ENCODE measurements around the gene ABCC8. TPM values are rescaled to one million over a fixed set of nuclear protein-coding genes. Genes with fewer than 3 reads are reported as not detected.
A peak's percentile ranks its signal among the peaks of the same experiment; 100 is the strongest.

The ABCC8 gene
- total RNA-seq, 3 donors from 2014 or later, result 3.8 to 10.8 (median 10.5) TPM

DNA sequence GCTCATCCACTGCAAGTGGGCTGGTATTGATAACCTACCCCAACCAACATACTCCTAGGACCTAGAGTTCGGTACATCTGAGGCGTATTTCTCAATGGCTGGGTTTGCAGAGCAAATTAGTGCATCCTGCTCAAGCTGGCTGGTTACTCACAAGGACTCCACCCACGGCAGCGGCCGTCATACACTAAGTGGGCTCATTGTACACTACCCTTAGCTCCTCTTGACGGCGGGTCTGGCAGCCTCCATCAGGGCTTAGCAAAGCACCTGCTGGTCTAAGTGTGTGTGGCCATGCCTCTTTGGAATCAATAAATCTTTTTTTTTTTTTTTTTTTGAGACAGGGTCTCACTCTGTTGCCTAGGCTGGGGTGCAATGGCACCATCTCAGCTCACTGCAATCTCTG lies 68.0 kb downstream of the ABCC8 start:
- no peak for TF ChIP-seq POLR2A (IDR thresholded peaks at IDR 0.05)
- no peak for TF ChIP-seq POLR2AphosphoS5 (IDR thresholded peaks at IDR 0.05)
- TF ChIP-seq, protein P1, sequence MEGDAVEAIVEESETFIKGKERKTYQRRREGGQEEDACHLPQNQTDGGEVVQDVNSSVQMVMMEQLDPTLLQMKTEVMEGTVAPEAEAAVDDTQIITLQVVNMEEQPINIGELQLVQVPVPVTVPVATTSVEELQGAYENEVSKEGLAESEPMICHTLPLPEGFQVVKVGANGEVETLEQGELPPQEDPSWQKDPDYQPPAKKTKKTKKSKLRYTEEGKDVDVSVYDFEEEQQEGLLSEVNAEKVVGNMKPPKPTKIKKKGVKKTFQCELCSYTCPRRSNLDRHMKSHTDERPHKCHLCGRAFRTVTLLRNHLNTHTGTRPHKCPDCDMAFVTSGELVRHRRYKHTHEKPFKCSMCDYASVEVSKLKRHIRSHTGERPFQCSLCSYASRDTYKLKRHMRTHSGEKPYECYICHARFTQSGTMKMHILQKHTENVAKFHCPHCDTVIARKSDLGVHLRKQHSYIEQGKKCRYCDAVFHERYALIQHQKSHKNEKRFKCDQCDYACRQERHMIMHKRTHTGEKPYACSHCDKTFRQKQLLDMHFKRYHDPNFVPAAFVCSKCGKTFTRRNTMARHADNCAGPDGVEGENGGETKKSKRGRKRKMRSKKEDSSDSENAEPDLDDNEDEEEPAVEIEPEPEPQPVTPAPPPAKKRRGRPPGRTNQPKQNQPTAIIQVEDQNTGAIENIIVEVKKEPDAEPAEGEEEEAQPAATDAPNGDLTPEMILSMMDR (IDR thresholded peaks at IDR 0.05), result no peak
- Histone ChIP-seq H3K4me1 (peaks cover 2 to 15% of the 10 kb centered on the region in 2 donors), H3K4me3 (no peak overlapping the region), H3K27ac (no peak overlapping the region), H3K36me3 (no peaks in the 10 kb centered on the region), H3K27me3 (no peaks in the 10 kb centered on the region), H3K9me3 (no peaks in the 10 kb centered on the region)
- intact Hi-C loops (cut with DNase I; ENCODE audit: low total_unique reads), result no loop called here
- DNase-seq (ENCODE audit: low spot score in 2 of 2), result no peak

DNA sequence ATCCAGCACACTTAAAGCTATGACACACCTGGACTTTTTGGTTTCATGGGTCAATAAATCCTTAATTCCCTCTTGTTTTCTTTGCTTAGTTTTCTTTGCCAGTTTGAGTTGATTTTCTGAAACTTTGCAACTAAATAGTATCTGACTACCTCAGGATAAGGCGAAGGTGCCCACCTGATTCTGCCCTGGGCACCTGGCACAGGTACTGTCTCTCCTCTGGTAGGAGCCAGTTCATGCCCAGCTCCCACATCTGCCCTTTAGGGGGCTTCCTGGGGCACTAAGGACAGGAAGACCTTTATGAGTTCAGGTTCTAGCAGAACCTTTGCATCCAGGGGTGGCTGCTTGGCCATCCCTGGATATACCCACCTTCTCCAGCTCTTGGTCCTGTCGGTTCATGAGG lies 68.6 kb downstream of the ABCC8 start:
- H3K4me1 ChIP-seq, result peaks cover 2 to 15% of the 10 kb centered on the region in 2 donors
- no peak for DNase-seq (ENCODE audit: low spot score in 2 of 2)
- no peaks in the 10 kb centered on the region for H3K27me3 ChIP-seq
- H3K36me3 ChIP-seq, result no peaks in the 10 kb centered on the region
- intact Hi-C loops (cut with DNase I; ENCODE audit: low total_unique reads), result no loop called here
- TF ChIP-seq, protein P1 (IDR thresholded peaks at IDR 0.05), result no peak
- no peak overlapping the region for H3K4me3 ChIP-seq
- H3K9me3 ChIP-seq, result no peaks in the 10 kb centered on the region
- no peak overlapping the region for H3K27ac ChIP-seq

DNA sequence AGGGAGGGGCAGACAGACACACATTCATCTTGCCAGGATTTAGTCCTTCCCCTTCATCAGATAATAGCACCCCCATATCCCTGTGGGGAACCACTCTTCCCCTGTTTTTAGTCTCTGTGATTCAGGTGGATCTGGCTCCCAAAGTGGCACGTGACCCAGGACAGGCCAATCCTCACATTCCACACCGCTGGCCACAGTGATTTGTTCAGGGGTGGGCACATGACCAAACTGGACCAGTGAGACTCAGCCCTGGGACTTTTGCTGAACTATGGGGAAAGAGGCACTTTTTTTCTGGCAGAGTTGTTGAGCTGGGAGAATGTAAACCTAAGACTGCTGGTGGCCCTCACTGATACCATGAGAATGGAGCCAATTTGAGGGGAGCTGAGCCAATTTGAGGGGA lies 69.1 kb downstream of the ABCC8 start:
- Histone ChIP-seq H3K27me3 (no peaks in the 10 kb centered on the region), H3K27ac (no peak overlapping the region), H3K36me3 (no peaks in the 10 kb centered on the region), H3K4me3 (no peak overlapping the region), H3K9me3 (no peaks in the 10 kb centered on the region), H3K4me1 (peaks cover 2 to 15% of the 10 kb centered on the region in 2 donors)
- DNase-seq (ENCODE audit: low spot score in 2 of 2), result no peak
- TF ChIP-seq POLR2A (IDR thresholded peaks at IDR 0.05), result no peak
- no peak for TF ChIP-seq POLR2AphosphoS5 (IDR thresholded peaks at IDR 0.05)
- TF ChIP-seq, protein P1 (IDR thresholded peaks at IDR 0.05), result no peak
- intact Hi-C loops (cut with DNase I; ENCODE audit: low total_unique reads), result no loop called here

DNA sequence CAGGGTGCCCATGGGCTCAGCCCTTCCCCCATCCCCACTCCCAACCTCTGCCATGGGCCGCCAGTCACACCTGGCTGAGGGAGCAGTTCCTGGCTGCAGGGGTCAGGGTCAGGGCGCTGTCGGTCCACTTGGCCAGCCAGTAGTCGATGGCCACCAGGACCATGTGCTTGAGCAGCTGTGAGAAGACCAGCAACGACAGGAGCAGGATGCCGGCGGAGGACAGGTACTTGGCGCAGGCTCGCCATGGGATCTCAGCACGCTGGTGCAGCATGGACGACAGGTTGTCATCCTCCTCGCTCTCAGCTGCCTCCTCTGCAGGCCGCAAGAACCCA lies 69.9 kb downstream of the ABCC8 start:
- DNase-seq (ENCODE audit: low spot score in 2 of 2), result no peak
- peak overlapping the region; percentile 73 to 83 for H3K27ac ChIP-seq
- peaks cover 2 to 15% of the 10 kb centered on the region in 2 donors for H3K4me1 ChIP-seq
- H3K4me3 ChIP-seq, result no peak overlapping the region
- no peaks in the 10 kb centered on the region for H3K9me3 ChIP-seq
- no peaks in the 10 kb centered on the region for H3K36me3 ChIP-seq
- intact Hi-C loops (cut with DNase I; ENCODE audit: low total_unique reads), result no loop called here
- TF ChIP-seq POLR2A (IDR thresholded peaks at IDR 0.05) (no peak), POLR2AphosphoS5 (IDR thresholded peaks at IDR 0.05) (no peak)
- TF ChIP-seq, protein P1 (IDR thresholded peaks at IDR 0.05), result no peak
- H3K27me3 ChIP-seq, result no peaks in the 10 kb centered on the region

- intact Hi-C loops (cut with DNase I; ENCODE audit: low total_unique reads), result no loop called here
Measured at GRCh38 chr11:17406082-17406817, 70.4 kb downstream of the ABCC8 start.

More at GRCh38 chr11:17406082-17406817, 70.4 kb downstream of the ABCC8 start:
- DNase-seq (ENCODE audit: low spot score in 2 of 2), result no peak
- Histone ChIP-seq H3K9me3 (no peaks in the 10 kb centered on the region), H3K27me3 (no peaks in the 10 kb centered on the region), H3K27ac (peak overlapping the region; percentile 73 to 83), H3K4me1 (peaks cover 2 to 15% of the 10 kb centered on the region in 2 donors), H3K36me3 (no peaks in the 10 kb centered on the region), H3K4me3 (no peak overlapping the region)
- TF ChIP-seq, protein P1 (IDR thresholded peaks at IDR 0.05), result no peak
- TF ChIP-seq POLR2AphosphoS5 (IDR thresholded peaks at IDR 0.05), result no peak
